Mesendoderm (in vitro differentiated cells): Measurements from ENCODE around the gene KDM3A.

Experiments
- DNase-seq: peaks from one replicate; pipeline ENCODE4 v3.0.0; 2013
- H2AK5ac ChIP-seq: 2 replicates; pipeline ENCODE4 v1.6.1; 2013; ENCODE audit warnings: low read length, inconsistent platforms
- H2BK120ac ChIP-seq: 2 replicates; pipeline ENCODE4 v1.6.1; 2013; ENCODE audit warnings: low read depth, mild to moderate bottlenecking, low read length, moderate library complexity, mixed read lengths
- H2BK15ac ChIP-seq: replicated peaks from 2 replicates; pipeline ENCODE4 v1.6.1; 2013; ENCODE audit warnings: low read depth, mild to moderate bottlenecking, moderate library complexity
- H2BK5ac ChIP-seq: 2 replicates; pipeline ENCODE4 v1.6.1; 2013; ENCODE audit warnings: low read length, inconsistent platforms
- H3K18ac ChIP-seq: 2 replicates; pipeline ENCODE4 v1.6.1; 2013; ENCODE audit warnings: mild to moderate bottlenecking, low read length, mixed read lengths
- H3K23ac ChIP-seq: one replicate; pipeline ENCODE4 v1.6.1; 2013; ENCODE audit warnings: low read length
- H3K27ac ChIP-seq: 2 replicates; pipeline ENCODE4 v1.5.1; 2013; ENCODE audit warnings: low read depth, mild to moderate bottlenecking, inconsistent platforms, low read length, moderate library complexity
- H3K27me3 ChIP-seq: 2 replicates; pipeline ENCODE4 v1.6.1; 2013; ENCODE audit warnings: low read length, control low read depth, mild to moderate bottlenecking, inconsistent platforms; ENCODE audit not compliant: insufficient read depth, poor library complexity
- H3K36me3 ChIP-seq: 2 replicates; pipeline ENCODE4 v1.6.1; 2013; ENCODE audit warnings: low read length, inconsistent platforms; ENCODE audit not compliant: control insufficient read depth, insufficient read depth
- H3K4ac ChIP-seq: one replicate; pipeline ENCODE4 v1.6.1; 2013; ENCODE audit warnings: low read depth, mild to moderate bottlenecking, low read length, moderate library complexity
- H3K4me1 ChIP-seq: 2 replicates; pipeline ENCODE4 v1.6.1; 2013; ENCODE audit warnings: low read depth, low read length, inconsistent platforms; ENCODE audit not compliant: control insufficient read depth
- H3K4me2 ChIP-seq: 2 replicates; pipeline ENCODE4 v1.6.1; 2013; ENCODE audit warnings: low read length
- H3K4me3 ChIP-seq: 2 replicates; pipeline ENCODE4 v1.5.1; 2013; ENCODE audit warnings: mild to moderate bottlenecking, low read length
- H3K56ac ChIP-seq: one replicate; pipeline ENCODE4 v1.6.1; 2013; ENCODE audit warnings: low read length
- H3K79me1 ChIP-seq: 2 replicates; pipeline ENCODE4 v1.6.1; 2013; ENCODE audit warnings: low read length, inconsistent platforms
- H3K79me2 ChIP-seq: 2 replicates; pipeline ENCODE4 v1.6.1; 2013; ENCODE audit warnings: mild to moderate bottlenecking, low read length; ENCODE audit not compliant: control insufficient read depth, insufficient read depth
- H3K9ac ChIP-seq: 2 replicates; pipeline ENCODE4 v1.6.1; 2013; ENCODE audit warnings: low read length, inconsistent platforms
- H4K5ac ChIP-seq: one replicate; pipeline ENCODE4 v1.6.1; 2013; ENCODE audit warnings: low read length
- H4K8ac ChIP-seq: one replicate; pipeline ENCODE4 v1.6.1; 2013; ENCODE audit warnings: low read depth, mild to moderate bottlenecking, control low read depth, low read length, moderate library complexity
- WGBS: extraction: QIAGEN DNeasy Blood & Tissue Kit; methylation state at CpG from one replicate; pipeline ENCODE4 v1.1.7; 2013; ENCODE audit warnings: low lambda C conversion rate, missing lambda C conversion rate; ENCODE audit not compliant: insufficient coverage; ENCODE audit errors: extremely low coverage; 5-methylcytosine and 5-hydroxymethylcytosine counted together

The KDM3A gene

GRCh38 chr2:86445436-86445835 is 4.3 kb downstream of the KDM3A start:
- H3K18ac ChIP-seq, result no peak overlapping the region
- H4K8ac ChIP-seq, result no peak overlapping the region
- H3K79me1 ChIP-seq, result peaks cover 7% of the 10 kb centered on the region
- no peak overlapping the region for H3K27ac ChIP-seq
- H3K27me3 ChIP-seq, result no peaks in the 10 kb centered on the region
- DNase-seq, result no peak
- H3K4me3 ChIP-seq, result no peak overlapping the region
- no peaks in the 10 kb centered on the region for H3K4me1 ChIP-seq
- no peak overlapping the region for H3K23ac ChIP-seq
- no peak overlapping the region for H3K4ac ChIP-seq
- no peak overlapping the region for H4K5ac ChIP-seq
- no peak overlapping the region for H2BK120ac ChIP-seq
- WGBS, result no CpG with 5 or more reads among the region's 4 CpGs
- no peak overlapping the region for H2BK5ac ChIP-seq
- H2BK15ac ChIP-seq, result no peak overlapping the region
- no peaks in the 10 kb centered on the region for H3K36me3 ChIP-seq
- H3K79me2 ChIP-seq, result peaks cover 14% of the 10 kb centered on the region
- no peak overlapping the region for H3K9ac ChIP-seq
- no peak overlapping the region for H3K56ac ChIP-seq
- no peak overlapping the region for H2AK5ac ChIP-seq
- H3K4me2 ChIP-seq, result no peak overlapping the region

GRCh38 chr2:86446060-86446459 is 4.9 kb downstream of the KDM3A start:
- Histone ChIP-seq H3K23ac (no peak overlapping the region), H3K79me1 (peaks cover 7% of the 10 kb centered on the region), H3K79me2 (peaks cover 14% of the 10 kb centered on the region), H3K56ac (no peak overlapping the region), H2BK120ac (no peak overlapping the region), H2AK5ac (no peak overlapping the region), H2BK5ac (no peak overlapping the region), H3K27ac (no peak overlapping the region), H4K5ac (no peak overlapping the region), H3K4me1 (no peaks in the 10 kb centered on the region), H3K18ac (no peak overlapping the region), H4K8ac (no peak overlapping the region), H3K4me3 (no peak overlapping the region), H3K27me3 (no peaks in the 10 kb centered on the region), H2BK15ac (no peak overlapping the region), H3K36me3 (no peaks in the 10 kb centered on the region), H3K4me2 (no peak overlapping the region), H3K9ac (no peak overlapping the region), H3K4ac (no peak overlapping the region)
- WGBS, result no CpG with 5 or more reads among the region's 2 CpGs
- DNase-seq, result no peak

- no peaks in the 10 kb centered on the region for H3K79me2 ChIP-seq
- H3K56ac ChIP-seq, result no peak overlapping the region
- H2BK5ac ChIP-seq, result no peak overlapping the region
- no peak overlapping the region for H3K9ac ChIP-seq
- no peak overlapping the region for H3K23ac ChIP-seq
- no peak overlapping the region for H2AK5ac ChIP-seq
- H3K27ac ChIP-seq, result no peak overlapping the region
- no peaks in the 10 kb centered on the region for H3K79me1 ChIP-seq
- H3K4ac ChIP-seq, result no peak overlapping the region
- no peak overlapping the region for H2BK15ac ChIP-seq
- H3K4me2 ChIP-seq, result no peak overlapping the region
- DNase-seq, result no peak
- H2BK120ac ChIP-seq, result no peak overlapping the region
- no peaks in the 10 kb centered on the region for H3K27me3 ChIP-seq
- no peak overlapping the region for H4K8ac ChIP-seq
- WGBS, result no CpG with 5 or more reads among the region's 2 CpGs
- H3K4me1 ChIP-seq, result no peaks in the 10 kb centered on the region
- H3K36me3 ChIP-seq, result peaks cover 2% of the 10 kb centered on the region
- no peak overlapping the region for H3K4me3 ChIP-seq
- H3K18ac ChIP-seq, result no peak overlapping the region
- H4K5ac ChIP-seq, result no peak overlapping the region
These were observed 12.7 kb downstream of the KDM3A start for GRCh38 chr2:86453836-86454235.

- H2BK120ac ChIP-seq, result no peak overlapping the region
- H4K5ac ChIP-seq, result no peak overlapping the region
- H3K79me2 ChIP-seq, result no peaks in the 10 kb centered on the region
- DNase-seq, result no peak
- no peak overlapping the region for H4K8ac ChIP-seq
- H2AK5ac ChIP-seq, result no peak overlapping the region
- H3K56ac ChIP-seq, result no peak overlapping the region
- H3K9ac ChIP-seq, result no peak overlapping the region
- no peak overlapping the region for H2BK5ac ChIP-seq
- no peak overlapping the region for H3K18ac ChIP-seq
- H3K79me1 ChIP-seq, result no peaks in the 10 kb centered on the region
- no peaks in the 10 kb centered on the region for H3K27me3 ChIP-seq
- no peak overlapping the region for H2BK15ac ChIP-seq
- no peak overlapping the region for H3K27ac ChIP-seq
- peaks cover 2% of the 10 kb centered on the region for H3K36me3 ChIP-seq
- no peaks in the 10 kb centered on the region for H3K4me1 ChIP-seq
- H3K23ac ChIP-seq, result no peak overlapping the region
- no peak overlapping the region for H3K4ac ChIP-seq
- no peak overlapping the region for H3K4me3 ChIP-seq
- no peak overlapping the region for H3K4me2 ChIP-seq
These were observed 13.1 kb downstream of the KDM3A start for GRCh38 chr2:86454238-86454637.

GRCh38 chr2:86455181-86455580 is 14.0 kb downstream of the KDM3A start:
- DNase-seq, result no peak
- H3K56ac ChIP-seq, result no peak overlapping the region
- no peaks in the 10 kb centered on the region for H3K27me3 ChIP-seq
- H3K27ac ChIP-seq, result no peak overlapping the region
- no CpG with 5 or more reads among the region's 5 CpGs for WGBS
- H3K4me1 ChIP-seq, result no peaks in the 10 kb centered on the region
- no peaks in the 10 kb centered on the region for H3K79me2 ChIP-seq
- no peak overlapping the region for H2BK5ac ChIP-seq
- no peak overlapping the region for H3K23ac ChIP-seq
- H3K4me2 ChIP-seq, result no peak overlapping the region
- H3K36me3 ChIP-seq, result peaks cover 2% of the 10 kb centered on the region
- no peak overlapping the region for H2BK15ac ChIP-seq
- H3K9ac ChIP-seq, result no peak overlapping the region
- no peaks in the 10 kb centered on the region for H3K79me1 ChIP-seq
- no peak overlapping the region for H2BK120ac ChIP-seq
- no peak overlapping the region for H2AK5ac ChIP-seq
- H3K4me3 ChIP-seq, result no peak overlapping the region
- H4K5ac ChIP-seq, result no peak overlapping the region
- no peak overlapping the region for H3K18ac ChIP-seq
- no peak overlapping the region for H3K4ac ChIP-seq
- H4K8ac ChIP-seq, result no peak overlapping the region

- H3K9ac ChIP-seq, result no peak overlapping the region
- no peaks in the 10 kb centered on the region for H3K79me2 ChIP-seq
- H3K4ac ChIP-seq, result no peak overlapping the region
- no peak overlapping the region for H3K23ac ChIP-seq
- H3K18ac ChIP-seq, result no peak overlapping the region
- H2BK120ac ChIP-seq, result no peak overlapping the region
- no peak overlapping the region for H3K4me2 ChIP-seq
- no peaks in the 10 kb centered on the region for H3K27me3 ChIP-seq
- no peak overlapping the region for H2BK15ac ChIP-seq
- H3K56ac ChIP-seq, result no peak overlapping the region
- no peak overlapping the region for H4K5ac ChIP-seq
- H2BK5ac ChIP-seq, result no peak overlapping the region
- no peak overlapping the region for H2AK5ac ChIP-seq
- H4K8ac ChIP-seq, result no peak overlapping the region
- DNase-seq, result no peak
- peaks cover 2% of the 10 kb centered on the region for H3K36me3 ChIP-seq
- H3K4me3 ChIP-seq, result no peak overlapping the region
- WGBS, result no CpG with 5 or more reads among the region's 3 CpGs
- H3K79me1 ChIP-seq, result no peaks in the 10 kb centered on the region
- H3K4me1 ChIP-seq, result no peaks in the 10 kb centered on the region
- no peak overlapping the region for H3K27ac ChIP-seq
These were observed 20.0 kb downstream of the KDM3A start for GRCh38 chr2:86461042-86461743.
